ENCODE results near the gene TKTL1.
"Not testable (repeated sequence)": the region's sequence is repeated elsewhere in the genome, so short reads cannot be mapped to it uniquely, and the experiment has no call there.

The TKTL1 gene

GRCh38 chrX:154295664-154296310, at the start of gene TKTL1:
Gene TKTL1, plus strand, starts transcription at chrX:154295795. Its CDS starts 65 bp downstream, at chrX:154295860.
- DNase-seq = no peak

- DNase-seq = not testable (repeated sequence)
Measured at GRCh38 chrX:154247377-154248045, 48.1 kb upstream of the TKTL1 start.

DNA sequence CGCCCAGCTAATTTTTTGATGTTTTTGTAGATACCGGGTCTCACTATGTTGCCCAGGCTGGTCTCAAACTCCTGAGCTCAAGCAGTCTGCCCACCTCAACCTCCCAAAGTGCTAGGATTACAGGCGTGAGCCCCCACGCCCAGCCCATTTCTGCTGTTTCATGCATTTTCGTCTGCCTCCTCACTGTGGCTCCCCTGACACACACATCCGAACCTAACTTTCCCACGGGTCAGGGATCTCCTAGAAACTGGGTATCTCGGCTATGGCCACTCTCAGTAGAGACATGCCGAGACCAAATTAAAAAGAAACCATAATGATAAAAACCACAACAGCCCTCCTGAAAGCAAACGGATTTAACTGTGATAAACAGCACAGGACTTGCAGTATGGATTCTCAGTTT, 47.5 kb upstream of the TKTL1 start:
- DNase-seq = not testable (repeated sequence)

GRCh38 chrX:154257282-154257681, 38.3 kb upstream of the TKTL1 start, which contains the start of gene OPN1MW3:
Gene OPN1MW3, plus strand, starts transcription at chrX:154257582. Its CDS starts 38 bp downstream, at chrX:154257620.
- not testable (repeated sequence) for DNase-seq

- DNase-seq = not testable (repeated sequence)
Measured at GRCh38 chrX:154258711-154259110, 36.9 kb upstream of the TKTL1 start.

- not testable (repeated sequence) for DNase-seq
Measured at GRCh38 chrX:154263072-154263471, 32.5 kb upstream of the TKTL1 start.

GRCh38 chrX:154269245-154269644, 26.4 kb upstream of the TKTL1 start:
- DNase-seq = not testable (repeated sequence)

- not testable (repeated sequence) for DNase-seq
Measured at GRCh38 chrX:154284489-154285338, 10.9 kb upstream of the TKTL1 start.

GRCh38 chrX:154286406-154286805, 9.2 kb upstream of the TKTL1 start:
- not testable (repeated sequence) for DNase-seq

- DNase-seq = no peak
Measured at GRCh38 chrX:154294791-154295574, 612 bp upstream of the TKTL1 start, which contains the start of gene TEX28. Gene TEX28, minus strand, starts transcription at chrX:154295124. Its CDS starts 3,007 bp downstream, at chrX:154292117.

DNA sequence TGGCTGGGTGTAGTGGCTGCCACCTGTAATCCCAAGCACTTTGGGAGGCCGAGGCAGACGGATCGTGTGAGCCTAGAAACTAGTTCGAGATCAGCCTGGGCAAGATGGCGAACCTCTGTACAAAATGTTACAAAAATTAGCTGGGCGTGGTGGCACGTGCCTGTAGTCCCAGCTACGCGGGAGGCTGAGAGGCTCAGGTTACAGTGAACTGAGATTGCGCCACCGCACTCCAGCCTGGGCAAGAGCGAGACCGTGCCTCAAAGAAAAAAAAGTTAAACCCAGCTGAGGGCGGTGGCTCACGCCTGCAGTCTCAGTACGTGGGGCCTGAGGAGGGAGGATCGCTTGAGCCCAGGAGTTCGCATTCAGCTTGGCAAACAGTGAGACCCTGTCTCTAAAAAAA, 1.1 kb downstream of the TKTL1 start:
- DNase-seq = no peak

GRCh38 chrX:154298312-154298711, 2.7 kb downstream of the TKTL1 start:
- DNase-seq = no peak

DNA sequence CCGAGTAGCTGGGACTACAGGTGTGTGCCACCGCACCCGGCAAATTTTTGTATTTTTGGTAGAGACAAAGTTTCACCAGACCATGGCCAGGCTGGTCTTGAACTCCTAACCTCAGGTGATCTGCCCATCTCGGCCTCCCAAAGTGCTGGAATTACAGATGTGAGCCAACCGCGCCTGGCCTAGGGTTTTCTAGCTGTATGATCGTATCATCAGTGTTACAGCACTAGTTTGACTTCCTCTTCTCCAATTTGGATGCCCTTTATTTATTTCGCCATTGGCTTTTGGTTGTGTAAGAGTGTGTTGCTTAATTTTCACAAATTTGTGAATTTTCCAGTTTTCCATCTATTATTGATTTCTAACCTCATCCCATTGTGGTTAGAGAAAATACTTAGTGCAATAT, 5.2 kb downstream of the TKTL1 start:
- DNase-seq = no peak

- not testable (repeated sequence) for DNase-seq
Measured at GRCh38 chrX:154302998-154303397, 7.4 kb downstream of the TKTL1 start.

GRCh38 chrX:154303476-154303875, 7.9 kb downstream of the TKTL1 start:
- DNase-seq = no peak

DNA sequence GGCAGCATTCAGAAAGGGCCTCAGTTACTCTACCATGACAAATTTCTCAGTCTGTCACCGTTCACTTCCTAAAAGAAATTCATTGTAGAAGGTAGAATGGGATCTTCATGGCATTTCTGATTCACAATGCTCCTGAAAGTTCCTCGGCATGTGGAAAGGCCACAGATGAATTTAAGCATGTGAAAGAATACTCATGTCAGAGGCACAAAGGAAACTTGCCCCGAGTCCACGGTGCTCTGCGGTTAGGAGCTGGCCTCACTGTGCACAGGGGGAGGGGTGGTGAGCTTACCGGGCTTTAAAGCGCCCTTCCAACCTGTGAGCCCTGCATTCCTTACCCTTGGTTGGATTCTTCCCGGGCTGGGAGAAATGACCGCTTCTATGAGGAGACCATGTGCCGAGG, 9.3 kb downstream of the TKTL1 start:
- no peak for DNase-seq

DNA sequence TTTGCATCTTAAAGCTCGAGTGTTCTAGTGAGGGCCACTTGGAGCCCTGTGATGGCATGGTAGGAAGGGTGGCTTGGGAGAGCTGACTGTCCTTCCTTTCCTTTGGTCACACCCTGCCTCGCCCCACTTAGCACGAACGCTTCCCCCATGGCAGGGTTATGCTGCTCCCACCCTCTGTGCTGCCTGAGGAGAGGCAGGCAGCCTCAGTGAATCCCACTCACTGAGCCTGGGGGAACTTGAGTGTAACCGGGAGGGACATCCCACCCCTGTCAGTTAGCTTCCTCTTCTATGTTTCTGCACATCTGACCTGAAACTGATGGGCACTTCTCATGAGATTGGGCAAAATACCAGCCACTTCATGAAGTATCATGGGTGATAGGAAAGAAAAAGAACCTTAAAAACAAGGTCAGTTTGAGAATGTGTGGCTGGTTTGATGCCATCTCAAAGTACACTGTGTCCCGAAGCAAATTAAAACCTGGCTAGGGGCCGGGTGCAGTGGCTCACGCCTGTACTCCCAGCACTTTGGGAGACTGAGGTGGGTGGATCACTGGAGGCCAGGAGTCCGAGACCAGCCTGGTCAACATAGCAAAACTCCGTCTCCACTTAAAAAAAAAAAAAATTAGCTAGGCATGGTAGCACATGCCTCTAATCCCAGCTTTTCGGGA, 10.1 kb downstream of the TKTL1 start:
- no peak for DNase-seq

GRCh38 chrX:154307202-154307601, 11.6 kb downstream of the TKTL1 start:
- no peak for DNase-seq

- peak; percentile 2 for DNase-seq
Measured at GRCh38 chrX:154308108-154308946, 12.7 kb downstream of the TKTL1 start.

DNA sequence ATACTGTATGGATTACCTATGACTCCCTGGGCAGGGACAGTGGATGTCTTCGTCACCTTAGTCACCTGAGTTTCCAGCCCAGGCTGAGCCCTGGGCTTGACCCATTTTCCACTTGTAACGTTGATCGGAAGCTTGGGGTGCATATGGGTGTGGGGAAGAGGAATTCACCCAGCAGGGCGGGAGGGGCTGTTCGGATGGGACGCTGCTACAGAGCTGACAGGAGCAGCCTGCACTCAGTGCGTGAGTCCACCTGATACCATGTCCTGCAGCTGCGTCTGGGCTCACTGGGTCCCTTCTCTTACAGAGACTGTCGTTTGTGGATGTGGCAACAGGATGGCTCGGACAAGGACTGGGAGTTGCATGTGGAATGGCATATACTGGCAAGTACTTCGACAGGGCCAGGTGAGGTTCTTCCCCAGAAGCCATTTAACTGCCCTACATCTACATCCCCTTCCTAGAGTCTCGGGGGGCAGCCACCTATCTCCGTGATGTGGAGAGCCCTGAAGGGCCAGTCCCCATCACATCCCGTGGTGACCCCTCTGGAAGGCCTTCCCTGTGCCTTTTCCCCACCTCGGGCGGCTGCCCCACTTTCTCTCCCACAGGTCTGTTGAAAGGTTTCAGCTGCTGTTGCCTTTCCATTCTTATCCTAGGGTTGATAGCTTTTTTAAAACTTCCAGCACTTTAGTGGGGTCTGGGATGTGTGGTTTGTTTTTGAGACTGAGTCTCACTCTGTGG, 13.6 kb downstream of the TKTL1 start:
- no peak for DNase-seq

Data from kidney glomerular epithelial cell (primary cell).